ENCODE measurements around the gene NOXRED1.

GRCh38 chr14:77416836-77417235 is 6.5 kb downstream of the NOXRED1 start:
- no peak for TF ChIP-seq POLR2AphosphoS5 (IDR thresholded peaks at IDR 0.05)
- TF ChIP-seq CTCF (IDR thresholded peaks at IDR 0.05; ENCODE audit: poor library complexity, severe bottlenecking): no peak
- no peak for TF ChIP-seq EP300 (conservative IDR thresholded peaks at IDR 0.05; ENCODE audit: poor library complexity, severe bottlenecking)
- TF ChIP-seq EZH2 (IDR thresholded peaks at IDR 0.05; ENCODE audit: borderline replicate concordance, insufficient read depth, low read length, poor library complexity, severe bottlenecking): no peak

Measured in neural cell (in vitro differentiated cells).